ENCODE measurements around the gene KRT74.

The KRT74 gene

DNA sequence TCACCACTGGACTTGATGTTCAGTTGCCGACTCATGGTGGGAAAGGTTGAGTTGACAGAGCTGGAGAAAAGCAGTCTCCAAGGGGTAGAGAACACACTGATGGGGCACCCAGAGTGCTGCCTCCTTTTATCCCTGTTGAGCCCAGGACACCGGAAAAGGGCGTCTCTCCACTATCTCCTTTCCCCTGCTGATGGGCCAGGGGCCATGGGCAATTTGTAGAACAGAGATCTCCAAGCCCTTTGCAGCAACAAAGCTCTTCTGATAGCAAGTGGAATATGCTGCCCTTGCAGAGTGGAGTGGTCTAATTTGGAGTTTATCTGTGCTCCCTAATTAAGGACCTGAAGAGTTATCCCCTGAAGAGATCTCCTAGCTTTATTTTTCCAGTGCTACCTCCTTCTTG is at the start of gene KRT74:
TSS of gene KRT74 (minus strand) at position 101 of the 400 bp plus-strand sequence. CDS start at position 35, 66 bp downstream.
- no peak for DNase-seq

DNA sequence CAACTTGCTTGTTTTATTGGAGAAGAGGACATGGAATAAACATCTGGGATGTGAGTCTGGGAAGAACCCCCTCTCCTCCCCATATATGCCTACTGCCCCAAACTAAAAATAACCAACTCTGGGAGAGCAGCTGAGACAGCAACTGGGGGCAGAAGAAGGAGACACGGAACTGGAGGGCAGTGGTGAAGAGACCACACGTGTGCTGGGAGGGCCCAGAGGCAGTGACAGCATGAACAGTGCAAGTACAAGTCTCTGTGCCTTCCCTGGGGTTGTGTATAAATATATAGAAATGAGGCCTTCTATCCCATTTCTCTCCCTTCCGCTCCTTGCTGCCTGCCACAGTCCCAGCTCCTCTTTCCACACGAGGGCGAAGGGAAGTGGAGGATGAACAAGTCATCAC is 48.7 kb upstream of the KRT74 start:
- DNase-seq = no peak

DNA sequence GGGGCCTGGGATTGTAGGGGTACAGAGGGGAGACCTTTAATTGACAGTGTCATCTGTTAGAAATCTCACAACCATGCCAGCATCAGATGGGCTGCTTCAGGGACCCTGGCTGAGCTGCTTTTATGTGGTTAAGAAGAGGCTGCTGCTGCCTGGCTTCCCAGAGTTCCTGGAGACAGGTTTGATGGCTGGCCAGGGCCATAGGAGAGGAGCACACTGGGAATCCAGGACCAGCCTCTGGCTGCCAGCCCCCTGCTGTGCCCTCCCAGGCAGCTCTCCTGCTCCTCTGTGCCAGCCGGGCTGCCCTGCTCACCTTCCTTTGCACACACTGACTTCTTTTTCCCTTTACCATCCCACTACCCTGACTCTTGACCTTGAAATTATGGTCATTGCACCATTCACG is 45.2 kb upstream of the KRT74 start:
- DNase-seq = no peak

DNA sequence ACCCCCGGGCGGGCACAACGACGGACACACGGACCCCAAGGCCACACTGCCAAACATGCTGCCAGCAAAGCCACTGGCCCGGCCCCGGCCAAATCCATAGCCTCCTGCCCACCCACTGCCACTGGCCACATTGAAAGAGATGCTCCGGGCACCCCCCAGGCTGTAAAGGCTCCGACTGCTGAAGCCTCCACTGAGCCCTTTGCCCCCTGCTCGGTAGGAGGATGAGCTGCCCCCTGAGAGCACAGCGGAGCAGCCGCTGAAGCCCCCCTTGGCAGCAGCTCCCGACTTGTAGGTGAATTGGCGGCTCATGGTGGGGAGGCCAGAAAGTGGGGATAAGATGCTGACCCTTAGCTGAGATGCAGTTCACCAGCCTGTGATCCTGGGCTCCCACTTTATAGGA is 44.6 kb upstream of the KRT74 start, which contains the start of gene KRT73:
TSS of gene KRT73 (minus strand) at position 344 of the 400 bp plus-strand sequence. CDS start at position 309, 35 bp downstream.
- no peak for DNase-seq

DNA sequence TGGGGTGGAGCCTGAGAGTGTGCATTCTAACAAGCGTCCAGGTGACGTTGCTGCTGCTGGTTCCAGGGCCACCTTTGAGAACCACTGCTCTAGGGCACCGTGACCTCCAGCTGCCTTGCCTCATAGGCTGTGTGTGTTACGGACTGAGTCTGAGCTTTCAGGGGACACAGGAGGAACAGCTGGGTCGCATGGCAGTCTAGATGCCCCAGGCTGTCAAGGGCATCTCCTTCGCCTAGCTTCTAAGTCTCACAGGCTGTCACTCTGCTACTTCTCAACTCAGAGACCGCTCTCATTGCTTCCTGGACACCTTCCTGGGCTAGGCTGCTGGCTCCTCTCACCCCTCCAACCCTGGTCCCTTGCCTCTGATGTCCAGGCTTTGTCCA is 43.8 kb upstream of the KRT74 start:
- no peak for DNase-seq

DNA sequence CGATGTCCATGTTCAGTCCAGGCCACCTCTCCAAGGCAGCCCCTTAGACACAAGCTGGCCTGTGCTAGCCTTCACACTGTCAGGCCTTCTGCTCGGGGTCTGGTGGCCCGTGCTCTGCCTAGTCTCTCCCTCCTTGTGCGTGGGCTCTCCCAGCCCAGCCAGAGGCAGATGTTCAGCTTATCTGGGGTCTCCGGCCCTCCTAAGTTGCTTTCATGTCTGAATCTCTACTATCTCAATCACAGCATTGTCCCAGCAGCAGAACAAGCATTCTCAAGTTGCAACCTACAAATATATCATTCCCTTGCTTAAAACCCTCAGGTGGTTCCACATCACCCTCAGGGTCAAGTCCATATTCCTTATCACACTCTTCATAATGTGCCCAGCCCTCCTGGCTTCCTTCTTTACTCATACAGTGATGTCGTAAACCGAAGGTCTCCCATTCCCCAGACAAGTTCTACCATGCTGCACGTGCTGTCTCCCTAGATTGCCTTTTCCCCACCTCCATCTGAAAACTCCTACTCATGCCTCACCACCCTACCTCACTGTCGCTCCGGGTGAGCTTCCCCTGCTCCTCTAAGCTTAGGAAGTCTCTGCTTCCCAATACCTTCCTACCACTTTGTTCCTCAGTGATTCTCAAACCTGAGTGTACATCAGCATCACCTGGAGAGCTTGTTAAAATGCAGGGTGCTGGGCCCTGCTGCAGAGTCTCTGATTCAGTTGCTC is 43.2 kb upstream of the KRT74 start:
- DNase-seq = no peak

DNA sequence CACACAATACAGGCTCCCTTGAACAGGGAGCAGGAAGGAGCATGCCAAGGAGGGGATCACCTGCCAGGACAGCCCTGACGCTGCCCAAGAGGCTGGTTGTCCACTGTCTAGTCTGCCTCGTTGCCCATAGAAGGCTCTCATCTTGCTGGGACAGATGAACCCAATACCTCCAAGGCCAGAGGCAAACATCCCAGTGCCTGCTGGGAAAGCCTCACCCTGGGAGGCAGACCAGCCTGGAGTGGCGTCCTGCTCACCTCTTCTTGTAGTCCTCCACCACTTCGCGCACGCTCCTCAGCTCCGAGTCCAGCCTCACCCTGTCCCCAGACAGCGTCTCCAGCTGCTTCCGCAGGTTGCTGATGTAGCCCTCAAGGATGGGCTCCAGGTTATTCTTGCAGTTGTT is 42.3 kb upstream of the KRT74 start:
- DNase-seq = no peak

DNA sequence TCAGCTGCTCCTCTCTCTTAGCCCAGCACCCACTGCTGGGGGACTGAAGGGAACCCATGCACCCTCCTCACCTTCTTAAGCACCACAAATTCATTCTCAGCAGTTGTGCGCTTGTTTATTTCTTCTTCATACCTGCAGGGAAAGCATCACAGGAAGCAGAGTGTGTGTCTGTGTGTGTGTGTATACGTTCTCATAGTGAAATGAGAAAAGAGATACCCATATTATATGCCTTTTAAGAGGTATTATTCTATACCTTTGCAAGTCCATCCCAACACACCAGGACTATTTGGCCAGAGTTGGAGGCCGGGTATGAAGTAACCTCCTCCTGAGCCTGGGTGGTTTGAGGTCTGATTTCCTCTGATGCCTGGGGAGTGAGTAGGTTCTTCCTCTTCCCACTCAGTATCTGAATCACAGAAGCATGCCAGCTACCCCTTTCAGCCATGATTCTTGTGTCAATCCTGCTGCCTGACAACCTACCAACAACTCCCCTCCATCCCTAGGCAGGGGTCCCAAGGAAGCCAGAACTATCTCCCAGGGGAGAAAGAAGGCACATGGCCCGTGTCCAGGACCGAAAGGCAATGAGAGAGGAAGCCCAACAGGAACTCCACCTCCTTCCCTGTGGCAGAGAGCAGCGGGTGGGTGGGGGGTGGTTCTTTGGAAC is 41.7 kb upstream of the KRT74 start:
- no peak for DNase-seq

DNA sequence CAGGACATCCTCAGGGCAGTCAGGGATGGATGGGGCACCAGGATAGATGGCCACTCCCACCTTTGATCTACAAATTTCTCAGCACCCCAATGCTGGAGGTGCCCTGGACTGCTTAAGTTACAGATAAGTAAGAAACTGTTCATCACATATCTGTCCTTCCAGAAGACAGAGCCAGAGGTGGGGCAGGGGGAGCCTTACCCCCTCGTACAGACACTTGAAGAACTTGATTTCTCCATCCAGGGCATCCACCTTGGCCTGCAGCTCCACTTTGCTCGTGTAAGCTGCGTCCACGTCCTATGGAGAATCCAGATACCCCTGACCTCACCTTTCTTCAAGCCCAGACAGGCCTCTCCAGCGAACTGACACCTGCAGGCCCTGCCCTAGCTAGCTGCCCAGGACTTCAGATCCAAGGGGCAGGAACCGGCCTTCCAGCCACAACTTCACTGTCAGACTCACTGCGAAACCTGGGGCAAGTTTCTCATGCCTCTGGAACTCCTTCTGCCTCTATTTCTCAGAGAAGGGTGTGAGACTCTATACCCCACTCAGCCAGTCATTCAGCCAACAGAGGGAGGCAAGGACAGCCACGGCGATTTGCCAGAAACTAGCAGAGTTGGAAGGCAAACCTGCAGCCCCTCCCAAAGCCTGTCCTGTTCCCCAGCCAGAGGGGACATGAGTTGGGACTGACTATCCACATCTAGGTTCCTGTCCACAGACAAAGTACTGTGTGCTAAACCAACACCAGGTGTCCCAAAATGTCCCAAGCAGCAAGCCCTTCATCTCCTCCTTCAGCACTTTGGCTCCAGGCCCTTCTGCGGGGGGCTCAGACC is 41.0 kb upstream of the KRT74 start:
- DNase-seq = no peak

DNA sequence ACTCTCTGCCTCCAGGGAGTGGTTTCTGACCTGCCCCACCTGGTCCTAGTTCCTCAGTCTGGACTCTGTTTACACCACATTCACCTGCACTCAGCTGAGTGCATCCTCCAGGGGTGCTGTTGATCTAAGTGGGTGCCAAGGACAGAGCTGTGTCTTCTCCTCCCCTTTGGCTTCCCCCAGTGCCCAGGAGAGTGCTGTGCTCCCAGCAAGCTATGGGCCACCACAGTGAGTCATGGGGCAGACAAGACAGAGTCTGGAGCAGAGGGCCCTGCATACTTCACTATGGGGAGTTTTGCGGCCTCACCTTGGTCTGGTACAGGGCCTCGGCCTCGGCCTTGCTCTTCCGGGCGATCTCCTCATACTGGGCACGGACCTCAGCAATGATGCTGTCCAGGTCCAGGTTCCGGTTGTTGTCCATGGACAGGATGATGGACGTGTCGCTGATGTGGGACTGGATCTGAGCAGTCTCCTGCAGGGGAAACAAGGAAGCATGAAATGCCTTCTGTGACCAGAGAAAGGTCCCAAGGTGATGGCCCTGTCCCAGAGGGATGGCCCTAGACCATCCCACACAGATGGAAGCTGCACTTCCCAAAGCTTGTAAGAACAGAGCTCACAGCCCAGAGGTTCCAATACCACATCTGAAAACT is 39.9 kb upstream of the KRT74 start:
- no peak for DNase-seq

DNA sequence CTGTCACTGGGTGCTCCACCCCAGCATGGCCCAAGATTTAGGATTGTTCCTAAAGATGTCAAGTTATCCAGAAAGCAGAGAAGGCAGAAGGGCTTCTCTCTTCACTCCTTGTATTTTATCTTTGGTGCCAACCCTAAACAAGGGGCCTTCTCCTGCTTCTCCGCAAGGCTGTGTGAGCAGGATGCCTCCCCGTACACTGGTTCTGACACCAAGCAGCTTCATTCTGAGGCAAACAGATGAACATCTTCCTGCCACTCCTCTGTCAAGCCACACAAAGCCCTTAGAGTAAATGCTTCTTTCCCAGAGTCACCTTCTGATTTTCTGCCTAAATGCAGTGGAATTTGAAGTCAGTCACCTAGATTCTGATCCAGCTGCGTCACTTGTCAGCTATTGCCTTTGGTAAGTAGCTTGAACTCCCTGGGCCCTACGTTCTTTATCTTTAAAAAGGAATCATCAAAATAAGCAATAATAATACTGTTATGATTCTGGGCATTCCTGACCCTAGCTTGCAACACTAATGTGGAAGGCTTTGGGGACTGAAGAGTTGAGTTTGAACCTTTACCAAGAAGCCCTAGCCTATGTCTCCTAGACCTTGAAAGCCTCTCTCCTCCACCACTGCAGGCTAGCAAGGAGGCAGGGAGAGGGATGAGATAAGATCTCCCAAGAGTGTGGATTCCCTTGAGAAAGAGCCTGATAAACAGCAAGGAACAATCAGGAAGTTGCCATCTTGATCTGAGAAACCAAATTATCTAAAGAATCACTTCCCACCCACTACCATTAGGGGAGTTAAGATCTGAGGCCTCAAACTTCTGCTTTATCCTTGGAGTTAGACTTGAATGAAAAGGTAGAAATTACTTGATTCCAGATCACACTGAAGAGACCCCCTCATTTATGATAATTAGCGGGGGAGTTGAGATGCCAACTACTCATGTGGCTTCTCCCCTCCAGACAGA is 39.1 kb upstream of the KRT74 start:
- no peak for DNase-seq

DNA sequence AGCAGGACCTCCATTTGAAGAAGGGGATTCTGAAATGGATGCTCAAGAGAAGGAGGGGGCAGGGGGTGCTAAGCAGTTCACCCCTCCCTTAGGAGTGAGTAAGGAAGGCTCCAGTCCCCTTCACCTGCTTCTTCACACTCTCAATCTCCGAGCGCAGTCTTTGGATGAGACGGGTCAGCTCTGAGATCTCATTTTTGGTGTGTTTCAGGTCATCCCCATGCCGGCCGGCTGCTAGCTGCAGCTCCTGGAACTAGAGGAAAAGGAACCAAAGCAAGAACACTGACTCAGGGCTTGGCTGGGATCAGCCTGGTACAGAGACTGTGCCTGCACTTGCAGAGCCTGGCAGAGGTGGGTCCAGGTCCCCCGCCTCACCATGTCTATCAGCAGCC is 37.4 kb upstream of the KRT74 start:
- DNase-seq = no peak

DNA sequence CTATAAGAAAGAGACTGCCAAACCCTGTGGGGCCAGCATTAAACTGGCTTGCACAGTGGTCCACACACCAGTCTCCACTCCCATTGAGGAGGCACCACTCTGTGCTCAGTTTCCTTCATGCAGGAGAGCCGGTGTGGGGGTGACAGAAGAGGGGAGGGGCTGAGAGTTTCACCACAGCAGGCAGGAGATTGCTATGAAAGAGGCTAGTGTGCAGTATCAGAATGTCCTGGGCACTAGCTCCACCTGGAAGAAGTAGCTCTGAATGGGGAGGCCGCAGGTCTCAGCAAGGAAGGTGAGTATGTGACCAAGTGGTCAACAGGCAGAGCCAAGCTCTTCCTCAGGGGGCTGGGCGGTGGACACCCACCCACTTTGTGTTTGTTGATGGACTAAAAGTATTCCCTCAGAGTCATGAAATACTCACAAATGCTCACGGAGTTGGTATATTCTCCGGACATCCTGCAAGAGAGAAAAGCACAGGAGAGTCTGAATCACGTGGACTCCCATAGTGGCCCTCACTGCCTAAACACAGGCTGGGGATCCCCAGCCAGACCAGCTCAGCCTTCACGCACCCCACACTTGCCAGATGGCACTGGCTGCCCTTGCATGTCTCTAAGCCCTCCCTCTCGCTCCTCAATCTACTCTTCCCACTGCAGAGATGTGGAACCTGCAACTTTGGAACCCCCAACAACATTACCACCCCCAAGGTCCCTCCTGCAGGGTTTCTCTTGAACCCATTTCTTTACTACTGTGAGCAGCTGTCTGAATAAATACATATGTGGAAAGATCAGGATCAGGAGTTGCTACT is 35.4 kb upstream of the KRT74 start:
- DNase-seq = no peak

DNA sequence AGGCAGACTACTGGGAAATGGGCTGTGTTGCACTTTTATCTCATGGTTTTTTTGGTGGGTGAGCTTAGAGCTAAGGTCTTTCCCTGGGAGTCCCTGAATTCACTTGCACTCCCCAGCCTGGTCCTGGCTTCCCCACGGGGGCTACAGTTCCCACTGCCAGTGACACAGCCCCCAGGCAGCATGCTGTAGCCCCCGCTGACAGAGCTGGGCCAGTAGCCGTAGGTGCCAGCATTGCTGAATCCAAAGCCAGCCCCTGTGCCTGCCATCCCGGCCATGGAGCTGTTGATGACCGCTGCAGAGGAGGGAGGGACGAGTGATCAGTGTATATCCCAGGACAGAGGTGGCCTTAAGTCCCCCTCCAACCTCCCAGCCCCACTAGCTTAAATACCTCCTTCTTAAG is 34.5 kb upstream of the KRT74 start:
- no peak for DNase-seq

DNA sequence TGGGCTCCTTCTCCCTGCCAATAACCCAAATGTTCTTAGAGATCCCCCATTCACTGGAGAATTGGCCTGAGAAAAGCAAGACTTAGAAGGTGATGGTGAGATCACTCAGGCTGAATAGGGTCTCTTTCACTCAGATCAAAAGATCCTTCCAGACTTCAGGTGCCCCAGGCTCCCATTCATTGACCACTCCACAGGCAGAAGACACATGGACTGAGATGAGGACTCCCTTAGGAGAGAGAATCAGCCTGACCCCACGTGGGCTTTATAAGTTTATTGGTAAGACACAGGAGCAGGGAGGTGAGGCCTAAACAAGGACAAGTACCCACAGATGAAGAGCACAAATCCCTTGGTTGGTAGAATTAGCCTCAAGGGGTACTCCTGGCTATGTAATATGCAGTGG is 33.7 kb upstream of the KRT74 start:
- DNase-seq = no peak

DNA sequence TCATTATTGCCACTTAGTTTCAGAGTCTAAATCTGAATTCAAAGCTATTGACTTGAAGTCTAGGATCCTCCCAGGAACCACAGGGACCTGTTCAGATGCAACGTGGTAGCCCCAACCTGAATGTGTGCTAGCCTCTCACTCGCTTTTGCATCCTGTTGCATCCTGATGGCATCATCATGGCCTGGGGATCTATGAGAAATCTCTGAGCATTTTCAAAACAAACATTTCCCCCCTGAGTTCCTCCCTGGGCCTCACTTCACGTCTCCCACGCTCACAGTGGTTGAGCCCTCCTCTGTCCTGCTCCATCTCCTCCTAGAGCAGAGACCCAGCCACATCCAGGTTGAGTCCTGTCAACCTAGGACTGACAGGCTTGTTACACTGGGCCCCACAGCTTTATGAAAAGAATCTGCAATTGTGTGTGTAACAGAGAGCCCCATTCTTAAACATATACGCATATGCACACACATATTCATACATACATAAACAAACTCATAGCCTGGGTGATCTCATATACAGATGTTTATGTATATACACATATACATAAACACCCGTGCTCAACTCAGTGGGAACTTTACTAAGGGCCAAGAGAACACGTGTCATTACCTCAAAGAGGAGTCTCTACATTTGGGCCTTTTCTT is 33.1 kb upstream of the KRT74 start:
- DNase-seq = no peak

DNA sequence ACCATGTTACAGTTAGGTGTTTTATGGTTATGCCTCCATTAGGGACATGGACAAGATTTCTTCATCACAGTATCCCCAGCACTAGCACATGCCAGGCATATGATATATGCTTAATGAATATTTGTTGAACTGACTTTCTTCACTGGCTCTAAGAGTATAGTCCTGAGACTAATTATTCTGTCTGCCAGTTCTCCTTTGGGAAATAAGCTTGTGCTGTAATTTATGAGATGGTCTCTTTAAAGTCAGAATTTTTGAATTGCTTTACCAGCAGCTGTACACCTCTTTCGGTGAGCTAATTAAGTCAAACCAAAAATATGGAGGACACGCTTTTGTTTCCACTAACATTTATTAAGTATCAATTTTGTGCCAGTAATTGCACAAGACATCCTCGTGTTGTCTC is 32.5 kb upstream of the KRT74 start:
- DNase-seq = no peak

DNA sequence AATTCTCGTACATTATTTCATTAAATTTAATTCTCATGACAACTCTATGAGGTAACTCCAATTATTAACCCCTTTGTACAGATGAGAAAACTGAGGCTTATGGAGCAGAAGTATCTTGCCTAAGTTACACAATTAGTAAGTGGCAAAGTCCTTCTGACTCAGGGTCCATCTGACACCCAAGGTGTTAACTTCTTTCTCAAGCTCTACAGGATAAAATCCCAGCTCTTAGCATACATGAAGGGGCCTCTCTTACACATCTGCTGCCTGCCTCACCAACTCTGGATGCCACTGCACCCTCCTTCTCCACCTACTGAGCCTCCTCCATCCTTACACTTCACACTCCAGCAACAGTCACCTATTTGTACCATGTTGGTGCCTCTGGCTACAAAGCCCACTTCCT is 31.9 kb upstream of the KRT74 start:
- no peak for DNase-seq

DNA sequence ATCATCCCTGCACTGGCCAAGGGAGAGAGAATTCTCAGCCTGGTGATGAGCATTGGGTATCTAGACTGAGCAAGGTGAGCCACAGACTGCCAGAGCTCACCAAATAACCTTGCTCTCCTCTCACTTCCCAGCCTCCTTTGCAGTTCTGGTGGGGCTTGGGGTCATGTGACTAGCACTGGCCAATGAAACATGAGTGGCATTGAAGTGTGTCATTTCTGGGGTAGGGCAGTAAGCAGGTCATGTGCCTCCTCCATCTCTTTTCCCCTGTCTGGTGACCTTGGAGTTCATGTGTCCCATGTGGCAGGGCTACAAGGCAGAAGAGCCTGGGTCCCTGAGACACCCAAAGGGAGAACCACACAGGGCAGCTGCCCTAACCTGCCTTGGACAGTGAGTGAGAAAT is 31.2 kb upstream of the KRT74 start:
- no peak for DNase-seq

DNA sequence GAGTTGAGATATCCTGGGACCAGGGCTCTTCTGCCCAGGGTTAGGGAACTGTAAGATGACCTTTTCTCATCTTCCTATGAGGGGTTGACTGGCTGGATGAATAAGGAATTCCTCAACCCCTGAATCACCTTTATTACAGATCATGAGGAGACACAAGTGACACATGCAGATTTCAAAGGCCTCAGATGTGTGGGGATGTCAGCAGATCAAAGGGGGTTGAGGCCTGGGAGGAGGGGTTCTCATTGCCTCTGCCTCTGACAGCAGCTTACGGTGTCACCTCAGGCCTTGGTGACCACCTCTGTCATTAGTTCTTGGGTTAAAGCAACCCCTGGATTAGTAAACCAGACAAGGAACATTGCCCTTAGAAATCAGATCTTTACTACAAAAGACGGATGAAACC is 29.7 kb upstream of the KRT74 start:
- no peak for DNase-seq

DNA sequence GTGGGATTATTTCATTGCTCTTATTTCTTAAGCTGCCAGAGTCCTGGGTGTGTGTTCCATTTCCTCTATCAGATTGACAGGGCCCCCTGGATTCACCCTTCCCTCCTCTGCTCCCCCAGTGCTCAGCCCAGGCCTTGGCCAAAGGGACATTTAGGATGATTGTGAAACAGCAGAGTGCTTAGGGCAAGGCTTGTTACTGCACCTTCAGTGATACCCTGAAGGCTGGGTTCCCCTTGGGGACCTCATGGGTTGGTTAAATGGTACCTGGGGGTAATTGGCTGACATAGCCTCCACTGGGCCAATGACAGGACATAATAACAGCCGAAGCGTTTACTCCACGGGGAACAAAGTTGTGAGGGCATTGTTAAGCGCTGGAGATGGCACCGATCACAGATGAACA is 28.9 kb upstream of the KRT74 start:
- no peak for DNase-seq

Data from NCI-H526 treated with DMSO at 0.1 percent for 48 hours (cell line).